GM19468 (cell line): Measurements from ENCODE around the gene VWA1.

Experiments
- ATAC-seq: cut with Tn5 transposase; IDR thresholded peaks from one replicate; pipeline ENCODE4 v1.9.1; 2021; ENCODE audit warnings: mild to moderate bottlenecking, moderate library complexity, moderate number of reproducible peaks; ENCODE audit not compliant: unreplicated experiment; ENCODE audit errors: extremely low read depth

Gene VWA1, protein sequence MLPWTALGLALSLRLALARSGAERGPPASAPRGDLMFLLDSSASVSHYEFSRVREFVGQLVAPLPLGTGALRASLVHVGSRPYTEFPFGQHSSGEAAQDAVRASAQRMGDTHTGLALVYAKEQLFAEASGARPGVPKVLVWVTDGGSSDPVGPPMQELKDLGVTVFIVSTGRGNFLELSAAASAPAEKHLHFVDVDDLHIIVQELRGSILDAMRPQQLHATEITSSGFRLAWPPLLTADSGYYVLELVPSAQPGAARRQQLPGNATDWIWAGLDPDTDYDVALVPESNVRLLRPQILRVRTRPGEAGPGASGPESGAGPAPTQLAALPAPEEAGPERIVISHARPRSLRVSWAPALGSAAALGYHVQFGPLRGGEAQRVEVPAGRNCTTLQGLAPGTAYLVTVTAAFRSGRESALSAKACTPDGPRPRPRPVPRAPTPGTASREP

DNA sequence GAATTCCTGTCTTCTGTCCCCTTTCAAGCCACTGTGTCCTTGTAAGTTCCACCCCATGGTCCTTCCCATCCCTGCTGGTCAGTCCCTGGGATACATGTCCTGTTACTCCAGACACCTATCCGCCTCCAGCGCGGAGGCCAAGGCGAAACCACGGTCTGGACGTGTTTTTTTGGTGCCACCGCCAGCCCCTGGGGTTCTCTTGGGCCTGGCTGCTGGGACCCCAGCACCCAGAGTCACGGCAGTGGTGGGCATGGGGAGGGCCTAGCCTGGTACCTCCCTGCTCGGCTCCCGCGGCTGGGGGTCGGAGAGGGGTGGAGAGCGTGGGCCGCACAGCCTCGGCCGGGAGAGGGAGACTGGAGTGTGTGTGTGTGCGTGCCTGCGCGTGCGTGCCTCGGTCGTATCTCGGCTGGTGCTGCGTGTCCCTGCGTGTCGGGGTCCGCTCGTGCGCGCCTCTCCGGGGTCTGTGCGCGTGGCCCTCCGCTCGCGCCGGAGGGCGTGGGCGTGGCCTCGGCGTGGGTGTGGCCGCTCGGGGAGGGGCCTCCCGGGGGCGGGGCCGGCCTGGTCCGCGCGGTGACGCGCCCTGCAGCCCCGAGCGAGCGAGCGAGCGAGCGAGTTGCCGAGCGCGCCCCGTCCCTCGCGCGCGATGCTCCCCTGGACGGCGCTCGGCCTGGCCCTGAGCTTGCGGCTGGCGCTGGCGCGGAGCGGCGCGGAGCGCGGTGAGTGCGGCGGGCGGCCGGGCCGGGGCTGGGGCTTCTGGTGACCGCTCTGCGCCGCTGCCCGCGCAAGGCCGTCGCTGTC is at the start of gene VWA1:
Gene VWA1, plus strand, starts transcription at position 585 of the 798 bp plus-strand sequence. Its CDS starts 59 bp downstream, at position 644.
- ATAC-seq, result no peak

GRCh38 chr1:1385931-1386330 is 49.6 kb upstream of the VWA1 start:
- ATAC-seq, result no peak

DNA sequence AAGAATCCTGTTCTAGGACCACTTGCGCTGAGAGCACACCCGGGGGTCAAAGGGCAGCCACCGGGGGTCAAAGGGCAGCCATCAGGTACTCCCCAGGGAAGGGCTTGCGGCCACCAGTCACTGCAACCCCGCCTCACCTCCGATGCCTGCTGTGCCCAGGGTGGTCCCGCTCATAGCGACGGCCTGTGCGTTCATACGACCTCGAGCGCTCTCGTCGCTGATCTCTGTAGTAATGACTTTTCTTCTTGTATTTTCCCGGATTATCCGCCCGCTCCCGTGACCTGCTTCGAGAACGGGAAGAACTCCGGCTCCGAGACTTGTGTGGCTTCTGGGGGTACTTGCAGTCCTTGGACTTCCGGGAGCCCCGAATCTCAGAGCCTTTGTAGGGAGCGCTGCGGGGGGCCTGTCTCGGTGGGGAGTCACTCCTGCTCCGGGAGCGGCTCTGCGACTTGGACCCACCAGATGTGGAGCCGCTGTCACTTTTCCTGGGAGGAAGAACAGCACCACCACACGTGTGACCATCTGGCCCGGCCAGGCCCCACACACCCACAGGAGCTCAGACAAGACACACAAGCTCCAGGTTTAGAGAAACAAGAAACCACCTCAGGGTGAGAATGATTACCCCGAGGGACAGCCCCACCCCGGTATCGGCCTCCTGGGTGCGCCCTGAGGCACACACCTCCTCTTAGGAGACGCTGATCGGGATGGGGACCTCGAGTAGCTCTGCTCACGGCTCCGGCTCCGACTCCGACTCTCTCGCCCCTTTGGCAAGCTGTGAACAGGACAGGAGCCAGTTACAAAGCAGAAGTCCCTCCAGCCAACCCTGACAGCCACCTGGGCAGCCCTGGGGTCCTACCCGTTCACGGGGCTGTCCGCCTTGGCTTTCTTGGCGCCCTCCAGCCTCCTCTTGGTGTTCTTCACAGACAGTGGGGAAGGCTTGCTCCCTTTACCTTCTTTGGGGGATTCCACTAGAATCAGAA is 48.1 kb upstream of the VWA1 start:
- ATAC-seq, result no peak

DNA sequence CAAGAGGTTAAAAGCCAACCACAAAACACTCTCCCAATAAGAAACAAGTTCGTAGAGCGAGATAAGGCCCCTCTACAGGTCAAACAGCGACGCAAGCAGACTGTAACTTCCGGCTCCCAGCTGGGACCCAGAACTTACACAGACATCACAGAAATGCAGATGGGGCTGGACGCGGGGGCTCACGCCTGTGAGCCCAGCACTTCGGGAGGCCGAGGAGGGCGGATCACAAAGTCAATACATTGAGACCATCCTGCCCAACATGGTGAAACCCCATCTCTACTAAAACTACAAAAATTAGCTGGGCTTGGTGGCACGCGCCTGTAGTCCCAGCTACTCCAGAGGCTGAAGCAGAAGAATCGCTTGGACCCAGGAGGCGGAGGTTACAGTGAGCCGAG is 47.4 kb upstream of the VWA1 start:
- ATAC-seq, result no peak

GRCh38 chr1:1390675-1391074 is 44.8 kb upstream of the VWA1 start:
- no peak for ATAC-seq

- ATAC-seq, result no peak
Observed at GRCh38 chr1:1391225-1391624, 44.3 kb upstream of the VWA1 start.

- no peak for ATAC-seq
Observed at GRCh38 chr1:1393014-1393413, 42.5 kb upstream of the VWA1 start.

DNA sequence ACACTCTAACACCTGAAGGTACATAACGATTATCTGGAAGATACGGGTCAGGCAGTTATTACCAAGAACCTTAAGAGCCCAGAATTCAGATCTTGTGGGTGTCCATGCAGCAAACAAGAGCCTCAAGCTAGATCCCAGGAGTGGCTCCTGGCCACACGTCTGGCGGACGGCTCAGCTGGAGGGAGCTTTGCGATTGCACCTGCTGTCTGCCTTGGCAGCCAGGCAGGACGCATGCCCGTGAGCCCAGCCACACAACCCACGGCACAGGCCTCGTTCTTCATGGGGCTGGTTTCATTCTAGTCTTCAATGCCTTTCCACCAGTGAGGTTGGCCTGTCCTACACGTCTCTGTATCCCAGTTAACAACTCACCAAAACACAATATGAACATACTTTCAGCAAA is 42.1 kb upstream of the VWA1 start:
- no peak for ATAC-seq

DNA sequence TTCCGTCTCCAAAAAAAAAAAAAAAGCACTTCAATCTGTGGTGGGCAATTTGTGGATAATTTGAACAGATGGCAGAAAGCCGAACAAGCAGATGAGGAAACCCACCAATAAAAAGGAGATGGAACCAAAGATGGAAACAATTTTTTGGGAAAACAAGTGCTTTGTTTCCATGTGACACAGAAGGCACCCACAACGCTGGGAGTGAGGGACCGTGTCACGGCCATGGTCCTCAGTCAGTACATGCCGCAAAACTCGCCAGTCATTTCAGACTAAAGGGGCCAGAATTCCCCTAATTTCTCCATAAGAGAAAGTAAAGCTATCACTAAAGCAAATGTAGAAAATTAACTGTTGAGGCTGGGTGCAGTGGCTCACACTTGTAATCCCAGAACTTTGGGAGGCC is 41.4 kb upstream of the VWA1 start:
- ATAC-seq, result no peak

- no peak for ATAC-seq
Observed at GRCh38 chr1:1395166-1395565, 40.3 kb upstream of the VWA1 start.

DNA sequence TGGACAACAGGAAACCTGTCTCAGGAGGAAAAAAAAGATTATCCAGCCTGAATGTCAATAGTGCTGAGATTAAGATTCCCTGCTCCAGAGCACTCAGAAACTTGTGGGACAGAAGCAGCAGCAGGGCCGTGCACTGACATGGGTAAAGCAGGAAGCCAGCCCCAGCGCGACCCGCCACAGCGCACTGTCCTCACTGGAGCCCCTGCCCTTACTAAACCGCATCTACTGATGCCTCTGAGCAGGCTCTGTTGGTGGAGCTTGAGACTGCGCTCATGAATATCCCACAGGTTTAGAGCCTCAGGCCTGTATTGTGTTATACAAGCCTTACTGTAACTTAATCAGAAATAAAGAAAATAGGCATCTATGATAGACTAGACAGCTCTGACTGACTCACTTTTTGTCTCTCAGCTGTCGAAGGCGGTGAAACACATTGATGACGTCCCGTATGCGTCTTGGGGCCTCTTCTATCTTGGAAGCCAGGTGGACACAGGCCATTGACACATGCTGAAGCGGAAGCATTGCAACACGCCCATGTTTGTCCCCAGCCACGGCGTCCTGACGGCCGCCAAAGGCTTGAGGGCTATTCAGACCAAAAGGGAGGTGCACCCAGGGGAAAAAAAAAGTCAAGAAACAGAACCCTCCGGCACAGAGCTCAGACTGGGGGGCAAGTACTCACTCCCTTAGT is 37.5 kb upstream of the VWA1 start:
- no peak for ATAC-seq

- ATAC-seq, result no peak
Observed at GRCh38 chr1:1398677-1399186, 36.8 kb upstream of the VWA1 start.

- peak; percentile 82 for ATAC-seq
Observed at GRCh38 chr1:1399187-1399871, 36.2 kb upstream of the VWA1 start, which contains the start of gene CCNL2. CCNL2 (minus strand) TSS chr1:1399335; CDS start chr1:1399306, 29 bp downstream.

- no peak for ATAC-seq
Observed at GRCh38 chr1:1399872-1400575, 35.5 kb upstream of the VWA1 start.

DNA sequence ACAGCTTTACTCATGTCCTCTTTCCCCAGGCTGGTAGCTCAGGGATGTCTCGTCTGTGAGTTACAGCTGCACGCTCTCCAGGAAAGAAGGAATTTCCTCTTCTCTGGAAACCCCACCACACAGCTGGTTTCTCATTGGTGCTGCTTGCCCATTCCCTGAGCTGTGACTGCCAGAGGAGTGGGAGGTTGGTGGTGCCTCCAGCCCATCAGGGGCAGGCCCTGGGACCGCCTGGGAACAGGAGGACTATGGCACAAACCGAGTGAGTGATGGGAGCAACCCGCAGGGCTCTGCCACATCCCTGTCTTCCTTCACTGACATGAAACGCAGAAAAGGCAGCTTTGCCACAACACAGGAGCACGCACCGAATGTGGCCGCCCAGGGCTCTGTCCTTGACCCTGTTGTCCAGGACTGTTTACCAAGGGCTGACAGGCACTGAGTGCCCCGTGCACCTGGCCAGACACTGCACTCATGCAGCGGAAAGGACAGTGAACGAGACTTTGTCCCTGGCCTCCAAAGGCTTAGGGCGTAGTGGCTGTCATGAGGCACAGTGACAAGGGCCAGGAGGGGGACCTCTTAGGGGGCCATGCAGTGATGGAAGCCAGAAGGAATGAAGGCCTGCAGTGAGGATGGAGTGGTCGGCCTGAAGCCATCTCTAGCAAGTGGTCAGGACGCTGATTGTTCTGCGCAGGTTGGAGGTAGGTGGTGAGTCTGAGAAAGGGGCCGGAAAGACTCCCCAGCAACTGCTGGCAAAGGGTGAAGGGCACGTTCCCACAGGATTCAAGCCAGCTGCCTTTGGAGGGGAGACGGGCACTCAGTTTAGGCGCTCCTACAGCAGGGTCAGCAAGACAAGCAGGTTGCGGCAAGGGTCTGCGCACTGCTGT is 34.7 kb upstream of the VWA1 start:
- ATAC-seq, result no peak

DNA sequence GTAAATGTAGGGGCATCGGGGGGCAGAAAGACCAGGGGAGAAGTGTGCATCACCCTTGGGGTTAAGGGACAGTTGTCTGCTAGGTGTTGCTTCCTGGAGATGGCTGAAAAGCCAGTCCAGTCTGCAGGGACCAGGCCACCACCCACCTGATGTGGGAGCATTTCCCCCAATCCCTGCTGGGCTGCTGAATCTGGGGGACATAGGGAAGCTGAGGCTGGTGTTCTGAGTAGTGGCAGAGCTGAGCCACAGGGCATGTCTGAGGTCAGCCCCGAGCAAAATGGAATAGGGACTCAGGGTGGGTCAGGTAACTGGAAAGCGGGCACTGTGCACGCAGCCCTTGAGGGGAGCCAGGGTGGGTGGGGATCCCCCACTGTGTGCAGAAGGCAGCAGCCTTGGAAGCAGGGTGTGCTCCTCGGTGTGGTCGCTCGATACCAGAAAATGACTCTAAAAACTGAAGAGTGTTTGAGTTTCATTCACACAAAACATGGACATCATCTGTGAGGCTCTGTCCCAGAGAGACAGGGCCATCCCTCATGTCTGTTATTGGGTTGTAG is 34.0 kb upstream of the VWA1 start:
- no peak for ATAC-seq
